Body of pancreas (tissue), 4 donors: ENCODE data around the gene CYB5B.

Experiments
- POLR2A ChIP-seq, 3 donors: fragments of 450-650 bp; IDR thresholded peaks; one replicate each; pipeline ENCODE4 v1.6.1; 2016; ENCODE audit warnings: antibody characterized with exemption in 3 of 3, mild to moderate bottlenecking in 2 of 3
- TF ChIP-seq, protein P1 (sequence below), 7 experiments: fragments of 450-650 bp in 4 of 7; fragments of 200-600 bp in 3 of 7; sonication (generic) in 3 of 7; IDR thresholded peaks; one replicate each; pipeline ENCODE4 v1.5.1; 2016 to 2019; ENCODE audit warnings: antibody characterized with exemption in 7 of 7

DNA sequence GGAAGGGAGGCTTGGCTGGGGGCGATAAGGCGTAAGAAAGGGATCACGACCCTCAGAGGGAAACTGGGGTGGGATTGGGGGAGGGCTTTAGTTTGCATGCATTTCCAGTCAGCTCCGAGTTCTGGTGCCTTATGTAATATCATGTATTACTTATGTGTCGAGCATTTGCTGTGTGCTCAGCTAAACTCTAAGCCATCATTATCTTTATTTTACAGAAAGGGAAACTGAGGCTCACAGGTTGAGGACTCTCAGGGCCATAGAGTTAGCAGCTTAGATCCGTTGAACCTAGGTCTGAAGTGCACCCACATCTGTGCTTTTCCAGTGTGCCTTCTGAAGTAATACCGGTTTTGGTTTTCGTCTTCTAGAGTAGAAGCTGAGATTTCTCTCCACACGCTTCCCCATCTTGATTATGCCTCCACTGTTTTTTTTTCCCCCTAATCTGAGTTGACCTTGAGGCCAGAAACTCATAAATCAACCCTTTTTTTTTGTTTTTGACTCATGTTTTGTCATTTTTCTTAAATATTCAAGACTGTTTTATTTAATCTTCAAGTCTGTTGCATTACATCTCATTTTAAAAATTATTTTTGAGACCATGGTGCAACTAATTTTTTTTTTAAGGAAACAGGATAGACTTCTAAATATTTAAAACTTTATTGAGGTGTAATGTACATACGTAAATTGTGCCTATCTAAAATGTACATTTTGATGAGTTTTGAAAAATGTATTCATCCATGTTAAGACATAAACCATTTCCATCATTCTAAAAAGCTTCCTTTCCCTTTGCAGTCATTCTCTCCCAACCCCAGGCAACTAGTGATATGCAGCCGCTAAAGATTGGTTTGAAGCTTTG, 741 bp downstream of the CYB5B start:
- TF ChIP-seq, protein P1, sequence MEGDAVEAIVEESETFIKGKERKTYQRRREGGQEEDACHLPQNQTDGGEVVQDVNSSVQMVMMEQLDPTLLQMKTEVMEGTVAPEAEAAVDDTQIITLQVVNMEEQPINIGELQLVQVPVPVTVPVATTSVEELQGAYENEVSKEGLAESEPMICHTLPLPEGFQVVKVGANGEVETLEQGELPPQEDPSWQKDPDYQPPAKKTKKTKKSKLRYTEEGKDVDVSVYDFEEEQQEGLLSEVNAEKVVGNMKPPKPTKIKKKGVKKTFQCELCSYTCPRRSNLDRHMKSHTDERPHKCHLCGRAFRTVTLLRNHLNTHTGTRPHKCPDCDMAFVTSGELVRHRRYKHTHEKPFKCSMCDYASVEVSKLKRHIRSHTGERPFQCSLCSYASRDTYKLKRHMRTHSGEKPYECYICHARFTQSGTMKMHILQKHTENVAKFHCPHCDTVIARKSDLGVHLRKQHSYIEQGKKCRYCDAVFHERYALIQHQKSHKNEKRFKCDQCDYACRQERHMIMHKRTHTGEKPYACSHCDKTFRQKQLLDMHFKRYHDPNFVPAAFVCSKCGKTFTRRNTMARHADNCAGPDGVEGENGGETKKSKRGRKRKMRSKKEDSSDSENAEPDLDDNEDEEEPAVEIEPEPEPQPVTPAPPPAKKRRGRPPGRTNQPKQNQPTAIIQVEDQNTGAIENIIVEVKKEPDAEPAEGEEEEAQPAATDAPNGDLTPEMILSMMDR (IDR thresholded peaks at IDR 0.05): no peak
- TF ChIP-seq POLR2A (IDR thresholded peaks at IDR 0.05): no peak
